AML-193 (cell line): Measurements from ENCODE around the gene OR10A2.
"Not testable (repeated sequence)": the region's sequence is repeated elsewhere in the genome, so short reads cannot be mapped to it uniquely, and the experiment has no call there.

Experiments used
- DNase-seq, 2 experiments: peaks; one replicate each; lab custom pipeline; 2025; lab: John Stamatoyannopoulos, UW

Gene OR10A2

DNA sequence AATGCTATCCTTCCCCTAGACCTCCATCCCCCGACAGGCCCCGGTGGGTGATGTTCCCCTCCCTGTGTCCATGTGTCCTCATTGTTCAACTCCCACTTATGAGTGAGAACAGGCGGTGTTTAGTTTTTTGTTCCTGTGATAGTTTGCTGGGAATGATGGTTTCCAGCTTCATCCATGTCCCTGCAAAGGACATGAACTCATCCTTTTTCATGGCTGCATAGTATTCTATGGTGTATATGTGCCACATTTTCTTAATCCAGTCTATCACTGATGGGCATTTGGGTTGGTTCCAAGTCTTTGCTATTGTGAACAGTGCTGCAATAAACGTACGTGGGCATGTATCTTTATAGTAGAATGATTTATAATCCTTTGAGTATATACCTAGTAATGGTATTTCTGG lies 24.9 kb downstream of the OR10A2 start:
- DNase-seq = not testable (repeated sequence)

DNA sequence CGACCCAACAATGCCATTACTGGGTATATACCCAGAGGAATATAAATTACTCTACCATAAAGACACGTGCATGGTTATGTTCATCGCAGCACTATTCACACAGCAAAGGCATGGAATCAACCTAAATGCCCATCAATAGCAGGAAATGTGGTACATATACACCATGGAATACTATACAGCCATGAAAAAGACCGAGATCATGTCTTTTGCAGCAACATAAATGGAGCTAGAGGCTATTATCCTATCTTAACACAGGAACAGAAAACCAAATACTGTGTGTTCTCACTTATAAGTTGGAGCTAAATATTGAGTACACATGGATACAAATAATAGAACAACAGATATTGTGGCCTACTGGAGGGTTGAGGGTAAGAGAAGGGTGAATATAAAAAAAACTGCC lies 26.0 kb downstream of the OR10A2 start:
- no peak for DNase-seq

DNA sequence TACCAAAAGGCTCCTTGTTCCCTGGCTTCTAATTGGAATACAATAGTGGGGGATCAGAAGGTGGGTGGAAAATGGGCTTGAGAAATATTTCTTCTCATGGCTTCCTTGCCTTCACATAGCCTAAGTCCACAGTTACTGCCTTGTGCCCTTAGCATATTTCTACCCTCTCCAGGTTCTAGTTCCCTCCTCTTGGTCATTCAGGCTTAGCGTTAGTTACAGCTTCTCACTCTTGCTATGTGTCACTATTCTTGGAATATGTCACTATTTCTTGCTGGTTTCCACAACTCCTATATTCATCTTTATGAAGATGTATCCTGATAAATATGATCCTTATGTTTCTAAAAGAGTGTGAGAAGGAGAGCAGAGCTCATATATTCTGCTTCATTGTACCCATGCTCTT lies 27.0 kb downstream of the OR10A2 start:
- DNase-seq = no peak

DNA sequence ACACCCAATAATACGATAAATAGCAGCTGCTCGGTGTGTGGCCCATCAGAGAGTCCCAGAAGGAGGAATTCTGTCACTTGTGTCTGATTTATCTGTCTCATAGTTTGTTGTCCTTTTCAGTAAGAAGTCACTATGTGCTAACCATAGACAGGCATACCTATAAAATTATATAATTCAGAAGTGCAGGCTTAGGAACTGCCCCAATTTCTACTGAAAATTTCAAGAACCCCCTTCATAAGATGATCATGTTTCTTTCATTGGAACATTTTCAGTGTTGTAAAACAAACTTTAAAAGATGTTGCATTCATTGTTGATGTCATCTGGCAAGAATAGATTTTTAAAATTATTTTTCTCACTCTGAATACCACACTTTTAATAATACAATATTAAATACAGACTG lies 29.5 kb downstream of the OR10A2 start, which contains the start of gene OR2D2:
Gene OR2D2 (minus strand): TSS at position 101 of the 400 bp plus-strand sequence. CDS start 0 bp downstream, at position 101.
- no peak for DNase-seq

DNA sequence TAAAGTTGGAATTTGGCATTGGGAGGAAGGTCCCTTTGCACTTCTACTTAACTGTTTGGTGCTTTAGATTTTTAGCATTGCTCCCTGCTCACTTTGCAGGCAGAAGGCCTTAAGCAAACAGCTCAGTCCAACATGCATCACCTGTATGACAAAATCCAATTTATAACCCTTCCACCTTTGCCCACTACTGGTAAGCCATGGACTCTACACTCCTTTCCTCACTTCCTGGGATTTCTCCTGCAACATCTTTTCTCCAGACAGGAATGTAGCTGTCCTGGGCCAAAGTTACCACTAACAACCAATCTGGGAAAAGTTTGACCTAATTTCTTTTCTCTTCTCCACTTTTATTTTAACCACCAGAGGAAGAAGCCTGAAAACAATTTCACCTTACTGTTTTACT lies 31.2 kb downstream of the OR10A2 start:
- DNase-seq = no peak

DNA sequence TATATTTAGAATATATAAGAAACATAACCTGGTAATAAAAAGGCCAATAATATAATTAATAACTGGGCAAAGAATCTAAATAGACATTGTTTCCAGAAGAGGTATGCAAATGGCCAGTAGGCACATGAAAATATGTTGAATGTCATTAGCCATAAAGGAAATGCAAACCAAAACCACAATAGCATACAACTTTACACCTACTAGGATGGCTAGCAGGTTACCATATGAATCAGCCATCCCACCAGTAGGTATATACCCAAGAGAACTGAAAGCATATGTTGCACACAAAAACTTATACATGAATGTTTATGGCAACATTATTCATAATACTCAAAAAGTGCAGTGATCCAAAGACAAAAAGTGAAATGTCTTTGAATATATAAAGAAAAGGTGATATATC lies 32.2 kb downstream of the OR10A2 start:
- DNase-seq = no peak

DNA sequence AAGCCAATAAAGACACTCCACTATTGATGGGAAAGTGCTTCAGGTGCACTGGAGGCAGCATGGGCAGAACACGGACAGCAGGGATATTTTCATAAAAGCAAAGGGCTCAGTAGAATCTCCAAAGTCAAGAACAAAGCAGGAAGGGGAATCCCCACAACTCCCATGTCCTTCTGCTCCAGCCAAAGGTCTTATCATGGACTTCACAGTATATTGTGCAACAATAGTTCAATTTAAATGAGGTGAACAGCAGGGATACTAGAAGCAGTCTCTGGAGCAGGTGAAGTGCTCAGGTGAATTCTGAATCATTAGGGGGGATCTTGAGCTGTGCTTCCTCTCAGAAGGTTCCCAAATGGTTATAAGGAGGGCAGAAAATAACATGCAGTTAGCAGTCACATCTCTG lies 36.1 kb downstream of the OR10A2 start:
- no peak for DNase-seq

DNA sequence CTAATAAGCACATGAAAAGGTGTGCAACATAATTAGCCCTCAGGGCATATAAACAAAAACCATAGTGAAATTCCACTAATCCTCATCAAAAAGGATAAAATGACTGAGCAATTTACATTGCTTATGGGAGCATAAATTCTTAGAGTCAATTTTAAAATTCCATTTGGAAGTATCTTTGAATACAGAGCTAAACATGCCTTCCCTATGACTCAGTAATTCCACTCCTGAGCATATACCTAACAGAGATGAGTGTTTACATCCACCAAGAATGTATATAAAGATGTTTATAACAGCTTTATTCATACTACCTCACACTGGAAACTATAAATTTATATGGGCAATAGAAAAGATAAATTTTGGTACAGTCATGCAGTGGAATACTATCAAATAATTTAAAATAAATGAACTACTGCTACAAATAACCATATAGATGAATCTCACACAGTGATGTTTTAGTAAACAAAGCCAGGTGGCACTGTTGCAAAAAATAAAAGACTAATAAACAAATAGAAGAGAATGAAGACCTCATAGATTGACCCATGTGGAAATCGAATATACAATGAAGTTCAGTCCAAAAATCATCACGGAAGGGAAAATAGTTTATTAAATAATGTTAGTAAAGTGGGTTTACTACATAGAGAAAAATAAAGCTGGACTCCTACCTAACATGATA lies 37.6 kb downstream of the OR10A2 start:
- no peak for DNase-seq

DNA sequence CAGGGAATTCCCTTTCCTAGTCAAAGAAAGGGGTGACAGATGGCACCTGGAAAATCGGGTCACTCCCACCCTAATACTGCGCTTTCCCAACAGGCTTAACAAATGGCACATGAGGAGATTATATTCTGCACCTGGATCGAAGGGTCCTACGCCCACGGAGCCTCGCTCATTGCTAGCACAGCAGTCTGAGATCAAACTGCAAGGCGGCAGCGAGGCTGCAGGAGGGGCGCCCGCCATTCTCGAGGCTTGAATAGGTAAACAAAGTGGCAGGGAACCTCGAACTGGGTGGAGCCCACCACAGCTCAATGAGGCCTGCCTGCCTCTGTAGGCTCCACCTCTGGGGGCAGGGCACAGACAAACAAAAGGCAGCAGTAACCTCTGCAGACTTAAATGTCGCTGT lies 41.9 kb downstream of the OR10A2 start:
- DNase-seq = not testable (repeated sequence)

DNA sequence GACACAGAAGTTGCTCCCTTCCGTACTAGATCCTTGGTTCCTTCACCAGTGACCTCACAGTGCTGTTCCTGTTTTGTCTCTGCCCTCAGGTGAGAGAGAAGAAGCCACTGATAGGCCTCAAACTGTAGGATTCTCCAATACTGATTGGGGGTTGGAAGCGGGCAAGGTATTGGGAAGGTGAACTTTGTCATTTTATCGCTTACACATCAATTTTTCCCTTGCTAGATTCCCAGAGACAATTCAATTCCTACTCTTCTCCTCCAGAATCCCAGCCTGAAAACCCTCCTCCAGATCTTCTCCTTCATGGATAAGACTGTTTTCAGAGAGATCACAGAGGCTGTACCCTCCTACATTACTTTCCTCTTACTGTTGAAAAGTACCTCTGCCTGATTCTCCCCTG lies 48.5 kb downstream of the OR10A2 start:
- DNase-seq = no peak

DNA sequence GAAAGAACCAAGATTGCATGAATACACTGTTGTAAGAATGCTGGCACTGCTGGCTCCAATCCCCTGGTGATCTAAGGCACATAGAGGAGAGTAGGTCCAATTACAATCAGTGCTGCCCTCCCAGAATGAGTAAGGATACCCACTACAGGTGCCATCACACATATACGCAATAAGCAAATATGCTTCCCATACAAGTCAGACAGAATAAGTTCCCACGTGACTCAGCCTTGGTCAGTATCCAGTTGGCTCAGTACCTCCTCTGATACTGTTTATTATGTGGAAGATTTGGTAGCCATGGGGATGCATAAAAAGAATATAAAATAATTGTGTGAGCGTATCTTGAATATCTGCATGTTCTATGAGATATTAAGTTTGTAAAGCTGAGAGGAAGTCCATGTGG lies 49.1 kb downstream of the OR10A2 start:
- DNase-seq = no peak

DNA sequence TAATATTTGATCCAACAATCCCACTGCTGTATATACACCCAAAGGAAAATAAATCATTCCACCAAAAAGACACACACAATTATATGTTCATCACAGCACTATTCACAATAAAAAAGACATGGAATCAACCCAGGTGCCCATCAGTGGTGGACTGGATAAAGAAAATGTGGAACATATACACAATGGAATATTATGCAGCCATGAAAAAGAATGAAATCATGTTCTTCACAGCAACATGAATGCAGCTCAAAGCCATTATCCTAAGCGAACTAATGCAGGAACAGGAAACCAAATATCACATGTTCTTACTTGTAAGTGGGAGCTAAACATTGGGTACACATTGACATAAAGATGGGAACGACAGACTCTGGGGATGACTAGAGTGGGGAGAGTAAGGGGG lies 56.8 kb downstream of the OR10A2 start:
- no peak for DNase-seq

DNA sequence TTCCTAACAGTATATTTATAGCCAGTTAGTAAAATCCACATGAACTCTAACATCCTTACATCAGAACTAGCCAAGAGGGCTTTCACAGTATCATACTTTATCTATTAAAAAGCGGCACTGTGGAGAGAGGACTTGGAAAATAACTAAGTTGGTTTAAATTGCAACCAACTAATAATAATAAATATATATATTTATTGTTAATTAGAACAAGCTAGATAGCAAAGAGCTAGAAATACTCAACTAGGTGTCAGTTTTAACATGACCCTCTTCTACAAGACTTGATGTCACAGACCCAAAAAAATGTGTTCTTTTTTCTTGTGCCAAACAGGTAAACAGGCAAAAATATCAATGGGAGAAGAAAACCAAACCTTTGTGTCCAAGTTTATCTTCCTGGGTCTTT lies 57.8 kb downstream of the OR10A2 start, which contains the start of gene OR2D3:
Gene OR2D3 (plus strand): TSS at position 301 of the 400 bp plus-strand sequence. CDS start 0 bp downstream, at position 301.
- no peak for DNase-seq
